GM21423 (cell line): ENCODE data around the gene PCDHGA5.
"Not testable (repeated sequence)": the region's sequence is repeated elsewhere in the genome, so short reads cannot be mapped to it uniquely, and the experiment has no call there.

Experiments used
- ATAC-seq: cut with Tn5 transposase; IDR thresholded peaks from one replicate; pipeline ENCODE4 v1.9.1; 2021; ENCODE audit warnings: mild to moderate bottlenecking, moderate library complexity; ENCODE audit not compliant: unreplicated experiment

The PCDHGA5 gene

DNA sequence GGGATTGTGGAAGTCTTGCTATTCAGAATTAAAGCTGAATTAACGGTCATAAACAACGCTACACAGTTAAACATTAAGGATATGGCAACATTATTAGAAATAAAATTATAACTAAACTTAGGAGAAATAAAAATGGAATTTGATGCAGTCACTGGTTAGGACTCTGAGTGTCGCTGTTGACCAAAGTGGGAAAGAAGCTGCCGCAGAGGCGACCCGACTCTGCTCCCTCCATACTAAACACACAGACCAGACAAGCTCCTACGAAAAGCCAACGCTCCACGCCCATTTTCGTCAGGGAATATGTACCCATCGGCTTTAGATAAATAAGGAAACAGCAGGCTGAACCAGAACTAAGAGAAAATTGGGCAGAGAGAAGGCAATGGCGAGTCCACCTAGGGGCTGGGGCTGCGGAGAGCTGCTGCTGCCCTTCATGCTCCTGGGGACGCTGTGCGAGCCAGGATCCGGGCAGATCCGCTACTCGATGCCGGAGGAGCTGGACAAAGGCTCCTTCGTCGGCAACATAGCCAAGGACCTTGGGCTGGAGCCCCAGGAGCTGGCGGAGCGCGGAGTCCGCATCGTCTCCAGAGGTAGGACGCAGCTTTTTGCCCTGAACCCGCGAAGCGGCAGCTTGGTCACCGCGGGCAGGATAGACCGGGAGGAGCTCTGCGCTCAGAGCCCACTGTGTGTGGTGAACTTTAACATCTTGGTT, at the start of gene PCDHGA5:
Gene PCDHGA5 (plus strand): TSS at position 211 of the 709 bp plus-strand sequence. CDS start 169 bp downstream, at position 380.
- ATAC-seq: no peak

DNA sequence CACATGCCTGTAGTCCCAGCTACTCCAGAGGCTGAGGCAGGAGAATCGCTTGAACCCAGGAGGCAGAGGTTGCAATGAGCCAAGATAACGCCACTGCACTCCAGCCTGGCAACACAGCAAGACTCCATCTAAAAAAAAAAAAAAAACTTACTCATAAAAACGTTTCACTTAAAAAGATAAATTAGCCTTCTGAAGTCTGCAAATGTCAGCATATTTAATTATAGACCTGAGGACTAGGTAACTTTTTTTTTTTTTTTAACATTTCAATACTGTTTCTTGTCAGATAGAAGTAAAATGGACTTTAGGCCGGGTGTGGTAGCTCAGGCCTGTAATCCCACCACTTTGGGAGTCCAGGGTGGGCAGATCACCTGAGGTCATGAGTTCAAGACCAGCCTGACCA, 47.0 kb upstream of the PCDHGA5 start:
- ATAC-seq: not testable (repeated sequence)

DNA sequence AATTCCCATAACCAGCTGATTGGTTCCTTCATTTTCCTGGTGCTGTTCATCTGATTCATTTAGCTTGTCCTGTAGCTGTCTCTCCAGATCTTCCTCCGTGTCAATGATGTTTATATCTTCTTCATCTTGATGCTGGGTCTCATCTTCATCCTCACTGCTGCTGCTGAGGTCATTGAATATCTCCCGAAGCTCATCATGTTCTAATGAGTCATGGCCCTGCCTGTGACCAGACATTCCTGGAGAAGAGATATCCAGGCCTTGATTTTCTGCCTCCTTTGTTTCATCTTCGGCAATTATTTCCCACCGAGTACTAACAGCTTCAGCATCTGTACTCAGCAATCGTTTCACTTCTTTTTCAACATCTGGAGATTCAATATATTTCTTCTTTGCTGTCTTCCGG, 44.8 kb upstream of the PCDHGA5 start:
- no peak for ATAC-seq

DNA sequence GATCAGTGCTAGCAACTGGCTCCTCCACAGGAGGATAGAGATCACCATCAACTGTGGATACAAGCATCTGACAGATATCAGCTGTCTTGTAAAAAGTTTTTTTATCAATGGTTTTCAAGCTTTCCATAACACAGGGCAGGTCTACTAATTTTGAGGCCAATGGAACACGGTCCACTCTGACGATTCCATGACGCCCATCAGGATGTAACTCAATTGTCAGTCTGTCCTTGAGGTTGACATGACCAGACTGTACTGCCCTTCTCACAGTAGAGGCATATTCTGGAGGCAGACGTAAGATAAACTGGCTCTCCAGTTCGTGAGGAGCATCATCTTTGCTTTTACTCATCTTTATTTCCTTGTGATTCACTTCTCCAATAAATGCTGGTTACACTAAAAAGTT, 44.3 kb upstream of the PCDHGA5 start:
- no peak for ATAC-seq

DNA sequence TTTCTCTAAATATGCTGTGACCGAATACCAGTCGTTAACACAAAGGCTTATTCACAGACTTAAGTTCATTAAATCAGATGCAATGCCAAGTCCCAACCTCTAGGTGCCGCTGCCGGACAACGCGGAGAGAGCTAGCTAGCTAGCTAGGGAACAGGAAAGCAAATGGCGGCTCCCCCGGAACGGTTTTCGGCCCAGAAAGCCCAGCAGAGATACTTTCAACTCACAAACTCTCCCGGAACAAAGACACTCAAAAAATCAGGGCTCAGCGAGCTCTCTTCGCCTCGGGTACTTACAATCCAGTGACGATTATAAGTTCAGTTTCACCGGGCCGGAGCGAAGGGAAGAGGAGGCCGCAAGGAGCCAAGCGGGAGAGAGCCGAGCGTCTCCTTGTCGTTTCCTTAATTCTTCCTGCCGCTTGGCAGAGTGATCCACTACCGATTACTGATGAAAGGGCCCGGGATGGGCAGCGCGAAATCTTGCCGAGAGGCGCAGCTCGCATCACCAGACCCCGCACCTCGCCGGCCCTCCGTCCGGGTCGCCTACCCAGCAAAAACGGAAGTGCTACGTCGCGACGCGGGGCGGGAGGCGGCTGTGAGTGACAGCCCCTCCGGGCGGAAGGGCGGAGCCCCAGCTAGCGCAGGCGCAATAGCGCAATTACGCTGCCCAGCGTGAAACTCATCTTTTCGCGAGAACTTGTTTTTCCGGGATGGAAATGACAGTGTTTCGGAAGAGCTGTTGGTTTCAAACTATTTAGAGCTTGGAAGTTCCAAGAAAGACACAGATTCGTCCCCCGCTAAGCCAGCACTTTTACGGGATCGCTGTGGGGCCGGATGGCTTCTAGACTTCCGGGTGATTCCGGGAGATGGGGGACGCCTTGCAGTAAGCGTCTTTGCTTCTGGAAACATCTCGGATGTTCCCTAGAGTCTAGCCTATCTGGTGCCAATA, 43.5 kb upstream of the PCDHGA5 start, which contains the start of gene TAF7:
Gene TAF7 (minus strand): TSS at position 560 of the 945 bp plus-strand sequence. CDS start 740 bp downstream, outside the sequence.
- peak; percentile 95 for ATAC-seq

DNA sequence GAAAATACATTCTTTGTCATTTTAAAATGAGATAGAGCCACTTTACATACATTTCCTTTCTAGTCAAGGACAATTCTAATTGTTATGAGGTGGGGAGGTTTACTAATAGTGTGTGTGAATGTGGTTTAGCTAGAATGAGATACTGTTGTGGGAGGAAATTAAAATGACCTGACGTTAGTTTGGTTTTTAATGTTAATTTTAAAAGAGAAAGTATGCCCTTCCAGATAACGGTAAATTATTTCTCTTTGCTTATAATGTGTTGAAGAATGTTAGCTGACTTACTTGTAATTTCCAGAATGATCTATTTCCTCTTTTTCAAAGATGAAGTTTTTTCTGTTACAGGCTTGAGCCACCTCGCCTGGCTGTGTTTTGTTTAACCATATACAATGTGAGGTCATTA, 41.7 kb upstream of the PCDHGA5 start:
- ATAC-seq: no peak

DNA sequence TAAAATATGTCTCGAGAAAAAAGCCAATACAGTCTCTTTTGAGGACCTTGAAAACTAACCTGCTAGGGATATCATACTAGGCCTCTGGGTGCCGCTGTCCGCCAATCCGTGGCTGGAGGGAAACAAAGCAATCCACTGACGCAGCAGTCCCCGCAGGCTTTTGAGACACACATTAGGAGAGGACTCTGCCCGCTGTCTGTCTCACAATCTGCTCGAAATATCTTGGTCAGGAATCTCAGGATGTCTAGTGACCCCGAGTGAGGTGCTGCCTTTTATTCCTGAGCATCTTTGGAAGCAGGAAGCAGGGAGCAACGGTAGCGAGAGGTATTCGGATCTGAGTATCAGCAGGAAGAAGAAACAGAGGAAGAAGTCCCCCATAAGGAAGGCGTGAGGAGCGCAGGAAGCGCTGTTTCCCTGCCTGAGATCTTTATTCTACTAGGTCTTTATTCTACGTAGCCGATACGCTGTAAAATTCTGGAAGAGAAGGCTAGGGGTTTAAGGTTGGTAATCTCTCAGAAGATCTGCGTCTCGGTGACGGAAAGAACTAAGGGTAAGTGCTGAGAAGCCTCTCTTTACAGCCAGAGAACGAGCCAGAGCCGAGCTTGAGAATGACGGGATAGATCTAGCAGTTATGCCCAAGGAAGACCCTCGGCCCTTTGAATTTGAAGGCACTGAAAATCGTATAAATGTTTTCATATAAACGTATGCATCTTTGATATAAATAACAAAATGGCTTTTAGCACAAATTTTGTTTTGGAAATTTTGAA, 37.7 kb upstream of the PCDHGA5 start:
- ATAC-seq: peak; percentile 80

DNA sequence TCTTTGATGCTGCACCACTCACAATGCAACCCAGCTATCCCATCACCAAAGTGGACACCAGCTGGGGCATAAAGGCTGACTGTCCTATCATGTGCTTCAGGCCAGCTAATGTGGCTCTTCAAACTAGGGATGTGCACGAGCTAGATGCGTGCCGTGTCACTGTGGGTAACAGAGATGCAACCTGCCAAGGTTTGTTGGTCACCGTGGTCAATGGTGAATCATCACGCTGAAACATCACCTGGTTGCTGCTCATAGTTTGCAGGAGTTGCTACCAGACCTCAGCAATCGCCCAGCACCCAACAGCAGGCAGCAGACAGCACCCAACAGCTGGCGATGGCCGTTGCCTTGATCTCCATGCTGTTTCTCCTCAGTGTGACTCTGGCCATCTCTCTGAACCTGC, 35.7 kb upstream of the PCDHGA5 start:
- no peak for ATAC-seq

DNA sequence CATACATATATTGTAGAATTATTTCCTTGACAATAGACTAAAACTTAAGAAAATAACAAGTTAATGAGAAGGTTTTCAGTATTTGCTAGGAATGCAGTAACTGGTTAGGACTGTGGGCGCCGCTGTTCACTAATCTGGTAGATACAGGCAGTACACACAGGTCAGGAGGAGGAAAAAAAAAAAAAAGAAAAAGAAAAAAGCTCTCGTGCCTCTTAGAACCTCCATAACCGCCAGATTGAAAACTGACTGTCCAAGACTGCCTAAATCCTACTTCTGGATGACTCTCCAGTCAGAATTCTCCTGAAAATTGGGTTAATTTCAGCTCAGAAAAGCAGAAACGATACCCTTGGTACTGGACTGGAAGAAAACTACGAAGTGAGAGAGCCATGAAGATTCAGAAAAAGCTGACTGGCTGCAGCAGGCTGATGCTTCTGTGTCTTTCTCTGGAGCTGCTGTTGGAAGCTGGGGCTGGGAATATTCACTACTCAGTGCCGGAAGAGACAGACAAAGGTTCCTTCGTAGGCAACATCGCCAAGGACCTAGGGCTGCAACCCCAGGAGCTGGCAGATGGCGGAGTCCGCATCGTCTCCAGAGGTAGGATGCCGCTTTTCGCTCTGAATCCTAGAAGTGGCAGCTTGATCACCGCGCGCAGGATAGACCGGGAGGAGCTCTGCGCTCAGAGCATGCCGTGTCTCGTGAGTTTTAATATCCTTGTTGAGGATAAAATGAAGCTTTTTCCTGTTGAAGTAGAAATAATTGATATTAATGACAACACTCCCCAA, 33.5 kb upstream of the PCDHGA5 start, which contains the start of gene PCDHGA1:
Gene PCDHGA1 (plus strand): TSS at position 216 of the 782 bp plus-strand sequence.
- no peak for ATAC-seq

DNA sequence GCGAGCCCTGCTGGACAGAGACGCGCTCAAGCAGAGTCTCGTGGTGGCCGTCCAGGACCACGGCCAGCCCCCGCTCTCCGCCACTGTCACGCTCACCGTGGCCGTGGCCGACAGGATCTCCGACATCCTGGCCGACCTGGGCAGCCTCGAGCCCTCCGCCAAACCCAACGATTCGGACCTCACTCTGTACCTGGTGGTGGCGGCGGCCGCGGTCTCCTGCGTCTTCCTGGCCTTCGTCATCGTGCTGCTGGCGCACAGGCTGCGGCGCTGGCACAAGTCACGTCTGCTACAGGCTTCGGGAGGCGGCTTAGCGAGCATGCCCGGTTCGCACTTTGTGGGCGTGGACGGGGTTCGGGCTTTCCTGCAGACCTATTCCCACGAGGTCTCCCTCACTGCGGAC, 31.4 kb upstream of the PCDHGA5 start:
- ATAC-seq: not testable (repeated sequence)

DNA sequence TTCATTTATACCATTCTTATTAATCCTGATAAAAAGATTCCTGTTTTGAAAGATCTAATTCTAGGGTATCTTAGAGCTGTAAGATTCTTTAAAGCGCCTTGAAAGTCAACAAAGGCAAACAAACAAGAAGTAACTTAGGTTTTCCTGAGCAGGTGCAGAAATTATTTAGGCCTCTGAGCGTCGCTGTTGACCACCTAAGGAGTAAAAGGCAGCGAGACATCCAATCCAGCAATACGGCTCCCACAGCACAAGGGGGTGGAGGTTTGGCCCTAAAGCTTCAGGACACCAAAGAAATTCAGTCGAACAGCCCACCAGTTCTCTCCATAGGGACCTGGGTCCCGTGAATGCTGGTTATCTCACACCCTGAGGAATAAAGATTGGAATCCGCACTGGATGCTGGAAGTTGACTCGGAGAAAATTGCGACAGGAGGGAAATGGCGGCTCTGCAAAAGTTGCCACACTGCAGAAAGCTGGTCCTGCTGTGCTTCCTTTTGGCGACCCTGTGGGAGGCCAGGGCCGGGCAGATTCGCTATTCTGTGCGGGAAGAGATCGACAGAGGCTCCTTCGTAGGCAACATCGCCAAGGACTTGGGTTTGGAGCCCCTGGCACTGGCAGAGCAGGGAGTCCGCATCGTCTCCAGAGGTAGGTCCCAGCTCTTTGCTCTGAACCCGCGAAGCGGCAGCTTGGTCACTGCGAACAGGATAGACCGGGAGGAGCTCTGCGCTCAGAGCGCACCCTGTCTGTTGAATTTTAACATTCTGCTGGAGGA, 25.2 kb upstream of the PCDHGA5 start, which contains the start of gene PCDHGA2:
Gene PCDHGA2 (plus strand): TSS at position 223 of the 769 bp plus-strand sequence.
- ATAC-seq: no peak

DNA sequence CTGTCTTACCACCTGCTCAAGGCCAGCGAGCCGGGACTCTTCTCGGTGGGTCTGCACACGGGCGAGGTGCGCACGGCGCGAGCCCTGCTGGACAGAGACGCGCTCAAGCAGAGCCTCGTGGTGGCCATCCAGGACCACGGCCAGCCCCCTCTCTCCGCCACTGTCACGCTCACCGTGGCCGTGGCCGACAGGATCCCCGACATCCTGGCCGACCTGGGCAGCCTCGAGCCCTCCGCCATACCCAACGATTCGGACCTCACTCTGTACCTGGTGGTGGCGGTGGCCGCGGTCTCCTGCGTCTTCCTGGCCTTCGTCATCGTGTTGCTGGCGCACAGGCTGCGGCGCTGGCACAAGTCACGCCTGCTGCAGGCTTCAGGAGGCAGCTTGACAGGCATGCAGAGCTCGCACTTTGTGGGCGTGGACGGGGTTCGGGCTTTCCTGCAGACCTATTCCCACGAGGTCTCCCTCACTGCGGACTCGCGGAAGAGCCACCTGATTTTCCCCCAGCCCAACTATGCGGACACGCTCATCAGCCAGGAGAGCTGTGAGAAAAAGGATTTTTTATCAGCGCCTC, 23.1 kb upstream of the PCDHGA5 start:
- ATAC-seq: not testable (repeated sequence)

DNA sequence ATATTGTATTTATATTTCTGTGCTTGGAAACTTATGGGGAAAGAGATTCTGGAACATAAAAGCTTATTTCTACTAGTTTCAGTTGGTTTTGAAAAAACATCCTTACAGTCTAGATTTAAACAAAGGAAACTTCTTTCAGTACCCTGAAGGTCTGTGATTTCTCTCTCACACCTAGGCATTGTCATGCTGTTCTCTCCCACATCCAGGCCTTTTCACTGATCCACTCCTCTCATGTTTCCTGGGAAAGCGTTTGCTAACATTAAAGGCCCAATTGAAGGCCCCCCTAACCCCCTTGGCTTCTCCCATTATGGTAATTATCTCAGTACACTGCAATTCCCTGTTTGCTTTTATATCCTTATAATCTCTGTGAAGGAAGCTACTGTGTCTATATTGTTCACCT, 21.2 kb upstream of the PCDHGA5 start:
- ATAC-seq: no peak

DNA sequence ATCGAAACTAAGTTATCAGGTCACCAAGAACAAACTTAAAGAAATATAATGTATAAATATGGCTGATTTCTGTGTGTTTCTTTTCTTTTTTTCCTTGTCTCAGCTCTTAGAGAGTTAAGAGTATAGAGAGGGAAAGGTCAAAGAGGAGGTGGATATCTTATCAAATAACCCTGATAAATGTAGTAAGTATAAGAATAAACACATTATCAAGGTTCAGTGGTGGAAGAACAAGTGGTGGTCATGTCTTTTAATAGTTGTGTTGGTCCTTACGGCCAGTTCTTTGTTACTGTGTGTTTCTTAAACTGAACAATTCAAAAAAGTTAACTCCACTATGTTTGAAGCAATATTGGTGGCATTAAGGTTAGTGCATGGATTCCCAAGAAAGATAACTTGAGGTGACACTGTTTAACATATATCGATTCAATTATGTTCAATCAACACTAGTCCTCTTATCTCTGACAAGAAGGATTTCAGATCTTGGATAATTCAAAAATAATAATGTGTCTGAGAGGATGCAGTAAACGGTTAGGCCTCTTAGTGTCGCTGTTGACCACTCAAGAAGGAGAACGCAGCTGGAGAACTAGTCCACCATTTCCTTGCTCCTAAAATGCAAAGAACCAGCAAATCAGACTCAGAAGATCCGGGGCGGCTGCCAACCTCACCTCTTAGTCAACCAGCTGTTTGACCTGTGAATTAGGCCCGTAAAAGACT, 20.6 kb upstream of the PCDHGA5 start, which contains the start of gene PCDHGA3:
Gene PCDHGA3 (plus strand): TSS at position 588 of the 711 bp plus-strand sequence. CDS start 205 bp downstream, outside the sequence.
- ATAC-seq: no peak

DNA sequence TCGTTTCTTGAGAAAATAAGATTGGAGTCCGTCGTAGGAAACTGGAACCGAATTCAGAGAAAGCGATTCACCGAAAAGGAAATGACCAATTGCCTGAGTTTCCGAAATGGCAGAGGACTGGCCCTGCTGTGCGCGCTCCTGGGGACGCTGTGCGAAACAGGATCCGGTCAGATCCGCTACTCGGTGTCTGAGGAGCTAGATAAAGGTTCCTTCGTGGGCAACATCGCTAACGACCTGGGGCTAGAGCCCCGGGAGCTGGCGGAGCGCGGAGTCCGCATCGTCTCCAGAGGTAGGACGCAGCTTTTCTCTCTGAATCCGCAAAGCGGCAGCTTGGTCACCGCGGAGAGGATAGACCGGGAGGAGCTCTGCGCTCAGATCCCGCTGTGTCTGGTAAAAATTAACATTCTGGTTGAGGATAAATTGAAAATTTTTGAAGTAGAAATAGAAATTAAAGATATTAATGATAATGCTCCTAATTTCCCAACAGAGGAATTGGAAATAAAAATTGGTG, 20.0 kb upstream of the PCDHGA5 start:
- ATAC-seq: no peak

DNA sequence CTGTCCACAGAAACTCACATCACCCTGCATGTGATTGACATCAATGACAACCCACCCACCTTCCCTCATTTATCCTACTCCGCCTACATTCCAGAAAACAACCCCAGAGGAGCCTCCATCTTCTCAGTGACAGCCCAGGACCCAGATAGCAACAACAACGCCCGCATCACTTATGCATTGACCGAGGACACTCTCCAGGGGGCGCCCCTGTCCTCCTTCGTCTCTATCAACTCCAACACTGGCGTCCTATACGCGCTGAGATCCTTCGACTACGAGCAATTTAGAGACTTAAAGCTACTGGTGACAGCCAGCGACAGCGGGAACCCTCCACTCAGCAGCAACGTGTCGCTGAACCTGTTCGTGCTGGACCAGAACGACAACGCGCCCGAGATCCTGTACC, 18.6 kb upstream of the PCDHGA5 start:
- ATAC-seq: no peak

DNA sequence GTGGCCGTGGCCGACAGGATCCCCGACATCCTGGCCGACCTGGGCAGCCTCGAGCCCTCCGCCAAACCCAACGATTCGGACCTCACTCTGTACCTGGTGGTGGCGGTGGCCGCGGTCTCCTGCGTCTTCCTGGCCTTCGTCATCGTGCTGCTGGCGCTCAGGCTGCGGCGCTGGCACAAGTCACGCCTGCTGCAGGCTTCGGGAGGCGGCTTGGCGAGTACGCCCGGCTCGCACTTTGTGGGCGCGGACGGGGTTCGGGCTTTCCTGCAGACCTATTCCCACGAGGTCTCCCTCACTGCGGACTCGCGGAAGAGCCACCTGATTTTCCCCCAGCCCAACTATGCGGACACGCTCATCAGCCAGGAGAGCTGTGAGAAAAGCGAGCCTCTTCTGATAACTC, 17.9 kb upstream of the PCDHGA5 start:
- not testable (repeated sequence) for ATAC-seq
